ENCODE data around the gene GJB1. TPM values are rescaled to one million over a fixed set of nuclear protein-coding genes. Genes with fewer than 3 reads are reported as not detected.
A peak's percentile ranks its signal among the peaks of the same experiment; 100 is the strongest.

Gene GJB1
- total RNA-seq, 1 donor from 2014 or later: not detected

- Mint-ChIP-seq H3K27ac (ENCODE audit: unreplicated experiment) (no peak overlapping the region), H3K9me3 (ENCODE audit: unreplicated experiment) (no peaks in the 10 kb centered on the region), H3K36me3 (ENCODE audit: low read depth, unreplicated experiment) (no peaks in the 10 kb centered on the region), H3K4me1 (ENCODE audit: unreplicated experiment) (peaks cover 28% of the 10 kb centered on the region), H3K4me3 (ENCODE audit: unreplicated experiment) (no peak overlapping the region), H3K27me3 (ENCODE audit: unreplicated experiment) (peaks cover 2% of the 10 kb centered on the region)
- no peak for TF ChIP-seq CTCF (IDR thresholded peaks at IDR 0.05; ENCODE audit: unreplicated experiment)
- no peak for DNase-seq (ENCODE audit: low spot score)
Measured at GRCh38 chrX:71224098-71224708, 1.2 kb downstream of the GJB1 start.

DNA sequence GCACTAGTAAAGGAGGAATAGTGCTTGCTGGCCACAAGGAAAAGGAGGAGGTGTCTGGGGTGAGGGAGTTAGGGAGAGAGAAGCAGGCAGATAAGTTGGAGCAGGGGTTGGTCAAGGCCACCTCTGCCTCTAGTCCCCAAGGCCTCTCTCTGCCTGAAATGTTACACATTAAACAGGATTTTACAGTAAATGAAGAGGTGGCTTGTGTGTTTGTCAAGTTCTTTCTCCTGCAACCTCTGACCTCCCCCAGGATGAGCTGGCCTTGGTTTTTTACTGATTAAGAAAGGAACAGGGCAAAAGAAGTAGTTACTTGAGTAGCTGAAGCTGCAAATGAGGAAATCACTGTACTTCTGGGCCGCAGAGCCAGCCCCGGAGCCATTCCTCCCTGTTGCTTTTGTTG is 2.0 kb downstream of the GJB1 start:
- H3K27me3 Mint-ChIP-seq (ENCODE audit: unreplicated experiment): peaks cover 2% of the 10 kb centered on the region
- TF ChIP-seq CTCF (IDR thresholded peaks at IDR 0.05; ENCODE audit: unreplicated experiment): no peak
- H3K9me3 Mint-ChIP-seq (ENCODE audit: unreplicated experiment): no peaks in the 10 kb centered on the region
- no peak overlapping the region for H3K27ac Mint-ChIP-seq (ENCODE audit: unreplicated experiment)
- H3K36me3 Mint-ChIP-seq (ENCODE audit: low read depth, unreplicated experiment): no peaks in the 10 kb centered on the region
- H3K4me3 Mint-ChIP-seq (ENCODE audit: unreplicated experiment): no peak overlapping the region
- H3K4me1 Mint-ChIP-seq (ENCODE audit: unreplicated experiment): peaks cover 28% of the 10 kb centered on the region
- DNase-seq (ENCODE audit: low spot score): no peak

- Mint-ChIP-seq H3K27me3 (ENCODE audit: unreplicated experiment) (peaks cover 2% of the 10 kb centered on the region), H3K9me3 (ENCODE audit: unreplicated experiment) (no peaks in the 10 kb centered on the region), H3K36me3 (ENCODE audit: low read depth, unreplicated experiment) (no peaks in the 10 kb centered on the region), H3K4me3 (ENCODE audit: unreplicated experiment) (no peak overlapping the region), H3K27ac (ENCODE audit: unreplicated experiment) (peak overlapping the region; percentile 52), H3K4me1 (ENCODE audit: unreplicated experiment) (peaks cover 28% of the 10 kb centered on the region)
- DNase-seq (ENCODE audit: low spot score): no peak
- no peak for TF ChIP-seq CTCF (IDR thresholded peaks at IDR 0.05; ENCODE audit: unreplicated experiment)
Measured at GRCh38 chrX:71225676-71226075, 2.7 kb downstream of the GJB1 start.

DNA sequence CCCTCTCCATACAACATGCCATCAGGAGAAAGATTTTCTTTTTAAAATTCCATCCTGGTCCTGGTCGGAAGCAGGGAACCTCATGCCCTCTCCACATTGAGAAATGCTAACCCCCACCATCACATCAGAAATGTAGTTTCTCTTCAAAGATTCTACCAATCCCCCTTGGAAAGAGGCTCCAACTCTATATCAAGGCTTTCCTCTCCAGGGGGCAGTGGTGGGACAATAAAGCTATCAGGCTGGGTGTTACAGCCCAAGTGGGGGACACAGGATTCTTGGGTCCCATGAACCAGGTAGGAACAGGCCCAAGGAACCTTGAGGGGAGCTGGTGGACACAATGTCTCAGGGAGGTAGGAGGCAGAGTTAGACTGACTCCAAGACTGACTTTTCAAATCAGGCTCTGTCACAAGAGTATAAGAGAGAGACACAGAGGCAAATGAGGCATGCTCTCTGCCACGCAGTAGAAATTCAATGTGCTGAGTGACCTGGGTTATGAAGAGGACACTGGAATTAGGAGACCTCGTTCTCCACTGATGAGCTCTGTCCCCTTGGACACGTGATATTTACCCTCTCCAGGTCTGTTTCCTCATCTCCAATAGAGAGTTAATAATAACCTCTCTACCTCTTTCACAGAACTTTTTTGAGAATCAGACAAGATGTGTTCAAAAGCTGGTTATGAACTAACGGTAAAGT is 4.5 kb downstream of the GJB1 start:
- Mint-ChIP-seq H3K36me3 (ENCODE audit: low read depth, unreplicated experiment) (no peaks in the 10 kb centered on the region), H3K27me3 (ENCODE audit: unreplicated experiment) (peaks cover 2% of the 10 kb centered on the region), H3K4me3 (ENCODE audit: unreplicated experiment) (no peak overlapping the region), H3K4me1 (ENCODE audit: unreplicated experiment) (peaks cover 28% of the 10 kb centered on the region), H3K27ac (ENCODE audit: unreplicated experiment) (peak overlapping the region; percentile 36), H3K9me3 (ENCODE audit: unreplicated experiment) (no peaks in the 10 kb centered on the region)
- DNase-seq (ENCODE audit: low spot score): no peak
- no peak for TF ChIP-seq CTCF (IDR thresholded peaks at IDR 0.05; ENCODE audit: unreplicated experiment)

DNA sequence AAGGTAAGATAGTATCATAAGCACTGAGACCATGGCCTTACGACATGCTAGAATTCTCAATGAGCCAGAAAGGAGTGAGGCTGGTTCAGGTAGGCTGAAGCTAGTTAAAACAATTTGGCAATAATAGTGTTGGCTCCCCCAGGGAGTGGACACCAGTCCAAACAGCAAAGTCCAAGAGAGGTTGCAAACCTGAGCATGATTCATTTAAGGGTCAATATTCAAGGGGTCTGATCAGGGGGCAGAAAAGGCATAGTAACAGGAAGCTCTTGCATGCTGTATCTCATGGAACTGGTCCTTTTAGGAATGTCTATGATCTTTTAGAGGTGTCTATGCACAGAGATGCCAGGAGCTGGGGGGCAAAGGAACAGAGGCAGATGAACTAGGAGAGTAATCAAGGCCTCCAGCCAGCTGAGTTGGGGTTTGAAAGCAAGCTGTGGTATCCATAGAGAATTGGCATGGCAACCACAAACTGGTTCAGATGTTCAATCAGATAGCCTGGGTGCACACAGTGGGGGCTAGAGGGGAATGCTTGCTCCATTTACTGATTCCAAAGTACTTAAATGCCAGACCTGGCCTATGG is 5.1 kb downstream of the GJB1 start:
- no peak overlapping the region for H3K27ac Mint-ChIP-seq (ENCODE audit: unreplicated experiment)
- no peaks in the 10 kb centered on the region for H3K9me3 Mint-ChIP-seq (ENCODE audit: unreplicated experiment)
- H3K4me1 Mint-ChIP-seq (ENCODE audit: unreplicated experiment): peaks cover 28% of the 10 kb centered on the region

More for the DNA sequence above, 5.1 kb downstream of the GJB1 start:
- H3K36me3 Mint-ChIP-seq (ENCODE audit: low read depth, unreplicated experiment): no peaks in the 10 kb centered on the region
- no peak for TF ChIP-seq CTCF (IDR thresholded peaks at IDR 0.05; ENCODE audit: unreplicated experiment)
- peaks cover 2% of the 10 kb centered on the region for H3K27me3 Mint-ChIP-seq (ENCODE audit: unreplicated experiment)
- no peak for DNase-seq (ENCODE audit: low spot score)
- no peak overlapping the region for H3K4me3 Mint-ChIP-seq (ENCODE audit: unreplicated experiment)

All from endothelial cell (in vitro differentiated cells).